Gastroesophageal sphincter (tissue), 4 donors: Measurements from ENCODE around the gene HCN4. TPM values are rescaled to one million over a fixed set of nuclear protein-coding genes. Genes with fewer than 3 reads are reported as not detected.

Experiments used
- ATAC-seq: fragments of 150-250 bp; one replicate; pipeline ENCODE4 v1.9.1; 2016; ENCODE audit warnings: mild to moderate bottlenecking, moderate library complexity
- H3K27ac ChIP-seq, 4 donors: fragments of 200-600 bp; sonication (generic) in 3 of 4; 1 replicate in 3 of 4; 2 replicates in 1 of 4; pipeline ENCODE4 v1.5.1; 2016 to 2019
- H3K27me3 ChIP-seq: fragments of 200-600 bp; sonication (generic); one replicate; pipeline ENCODE4 v1.5.1; 2019
- H3K36me3 ChIP-seq, 2 donors: fragments of 200-600 bp; sonication (generic); one replicate each; pipeline ENCODE4 v1.5.1; 2019; ENCODE audit warnings: control low read depth in 1 of 2
- H3K4me1 ChIP-seq, 3 donors: fragments of 200-600 bp; sonication (generic); 1 replicate in 2 of 3; 2 replicates in 1 of 3; pipeline ENCODE4 v1.5.1; 2016 to 2019; ENCODE audit warnings: control low read depth in 2 of 3
- H3K4me3 ChIP-seq, 2 donors: fragments of 200-600 bp; sonication (generic); one replicate each; pipeline ENCODE4 v1.5.1; 2019; ENCODE audit warnings: mild to moderate bottlenecking in 1 of 2, moderate library complexity in 1 of 2
- H3K9me3 ChIP-seq, 3 donors: fragments of 200-600 bp; sonication (generic); one replicate each; pipeline ENCODE4 v1.5.1; 2017 to 2019; ENCODE audit warnings: control low read depth in 2 of 3
- EP300 ChIP-seq: sonication (generic); formaldehyde crosslinking; IDR thresholded peaks from one replicate; pipeline ENCODE4 v1.6.1; 2017; ENCODE audit warnings: antibody characterized with exemption, mild to moderate bottlenecking
- POLR2A ChIP-seq, 2 donors: fragments of 450-650 bp; IDR thresholded peaks; one replicate each; pipeline ENCODE4 v1.6.1; 2017; ENCODE audit warnings: antibody characterized with exemption in 2 of 2, mild to moderate bottlenecking in 2 of 2, moderate library complexity in 1 of 2
- POLR2AphosphoS5 ChIP-seq: sonication (generic); formaldehyde crosslinking; IDR thresholded peaks from one replicate; pipeline ENCODE4 v1.6.1; 2017; ENCODE audit warnings: antibody characterized with exemption
- whole genome bisulfite sequencing, 2 donors: methylation state at CpG; one replicate each; pipeline ENCODE4 v1.1.5; 2018; ENCODE audit warnings: low coverage in 1 of 2; 5-methylcytosine and 5-hydroxymethylcytosine counted together
- total RNA-seq, 4 donors: library from RNA; depleted of rRNA; stranded (reverse); fragments of >200 nt; gene quantifications; one replicate each; pipeline ENCODE4 v1.1.0, GENCODE V29; 2016
- TF ChIP-seq, protein P1 (sequence below), 4 experiments: fragments of 200-600 bp in 2 of 4; fragments of 450-650 bp in 2 of 4; sonication (generic) in 1 of 4; IDR thresholded peaks; one replicate each; pipeline ENCODE4 v1.5.1; 2017 to 2019; ENCODE audit warnings: antibody characterized with exemption in 4 of 4, mild to moderate bottlenecking in 2 of 4, moderate library complexity in 2 of 4

Gene HCN4
- total RNA-seq, 4 donors from 2014 or later: 0.08 TPM; not detected in 3

DNA sequence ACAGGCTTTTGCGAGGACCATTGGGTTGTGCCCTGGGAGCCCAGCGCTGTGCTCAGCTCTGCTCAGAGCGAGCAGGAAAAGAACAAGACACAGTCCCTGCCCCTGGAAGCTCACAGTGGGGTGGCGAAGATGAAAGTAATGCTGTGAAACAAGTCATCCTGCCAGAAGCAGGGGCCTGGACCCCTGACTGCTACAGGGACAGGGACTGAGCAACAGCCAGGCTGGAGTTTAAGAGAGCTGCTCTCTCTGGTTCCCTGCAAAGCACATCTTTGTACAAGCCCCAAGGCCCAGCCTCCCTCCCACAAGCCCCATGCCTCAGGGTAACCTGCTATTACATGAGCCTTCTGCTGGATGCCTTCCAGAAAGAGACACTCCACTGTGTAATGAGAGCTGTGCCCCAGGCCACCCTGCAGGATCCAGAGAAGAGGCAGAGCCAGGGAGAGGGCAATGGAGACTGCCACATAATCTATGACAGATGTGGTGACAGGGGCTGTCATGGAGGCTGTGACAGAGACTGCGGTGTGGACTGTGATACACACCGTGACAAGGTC is 7.1 kb upstream of the HCN4 start:
- ATAC-seq: no peak
- 70 to 71% methylated on average over 3 to 6 of the region's 6 CpGs for WGBS, 2 donors

DNA sequence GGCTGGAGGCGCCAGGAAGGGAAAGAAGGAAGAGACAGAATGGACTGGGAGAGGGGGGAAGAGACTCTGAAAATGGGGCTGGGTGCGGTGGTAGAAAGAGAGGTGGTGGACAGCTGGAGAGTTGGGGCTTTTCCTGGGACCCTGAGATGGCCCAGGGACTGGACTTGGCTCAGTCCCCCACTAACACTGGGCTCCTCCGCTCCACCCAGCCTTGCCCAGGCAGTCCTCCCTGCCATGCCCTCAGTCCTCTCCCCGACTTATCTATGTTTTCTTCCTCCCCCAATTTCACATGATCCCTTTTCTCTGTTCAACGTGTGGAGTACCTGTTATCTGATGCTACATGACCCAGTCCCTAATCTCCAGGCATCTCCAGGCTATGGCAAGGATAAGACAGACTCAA is 6.3 kb upstream of the HCN4 start:
- no peak overlapping the region for H3K27ac ChIP-seq
- ATAC-seq: no peak
- peaks cover 73% of the 10 kb centered on the region for H3K27me3 ChIP-seq

More for the DNA sequence above, 7.1 kb upstream of the HCN4 start:
- H3K27ac ChIP-seq: no peak overlapping the region
- no peak for TF ChIP-seq POLR2AphosphoS5
- no peak for TF ChIP-seq EP300
- no peak for TF ChIP-seq POLR2A (IDR thresholded peaks at IDR 0.05)
- TF ChIP-seq, protein P1, sequence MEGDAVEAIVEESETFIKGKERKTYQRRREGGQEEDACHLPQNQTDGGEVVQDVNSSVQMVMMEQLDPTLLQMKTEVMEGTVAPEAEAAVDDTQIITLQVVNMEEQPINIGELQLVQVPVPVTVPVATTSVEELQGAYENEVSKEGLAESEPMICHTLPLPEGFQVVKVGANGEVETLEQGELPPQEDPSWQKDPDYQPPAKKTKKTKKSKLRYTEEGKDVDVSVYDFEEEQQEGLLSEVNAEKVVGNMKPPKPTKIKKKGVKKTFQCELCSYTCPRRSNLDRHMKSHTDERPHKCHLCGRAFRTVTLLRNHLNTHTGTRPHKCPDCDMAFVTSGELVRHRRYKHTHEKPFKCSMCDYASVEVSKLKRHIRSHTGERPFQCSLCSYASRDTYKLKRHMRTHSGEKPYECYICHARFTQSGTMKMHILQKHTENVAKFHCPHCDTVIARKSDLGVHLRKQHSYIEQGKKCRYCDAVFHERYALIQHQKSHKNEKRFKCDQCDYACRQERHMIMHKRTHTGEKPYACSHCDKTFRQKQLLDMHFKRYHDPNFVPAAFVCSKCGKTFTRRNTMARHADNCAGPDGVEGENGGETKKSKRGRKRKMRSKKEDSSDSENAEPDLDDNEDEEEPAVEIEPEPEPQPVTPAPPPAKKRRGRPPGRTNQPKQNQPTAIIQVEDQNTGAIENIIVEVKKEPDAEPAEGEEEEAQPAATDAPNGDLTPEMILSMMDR (IDR thresholded peaks at IDR 0.05): no peak
- H3K4me1 ChIP-seq: no peaks in the 10 kb centered on the region
- H3K36me3 ChIP-seq: no peaks in the 10 kb centered on the region
- no peak overlapping the region for H3K4me3 ChIP-seq
- peaks cover 73% of the 10 kb centered on the region for H3K27me3 ChIP-seq
- H3K9me3 ChIP-seq: peaks cover 0 to 8% (median 0%) of the 10 kb centered on the region in 3 donors

GRCh38 chr15:73374604-73375003 is 5.8 kb upstream of the HCN4 start:
- H3K4me1 ChIP-seq: no peaks in the 10 kb centered on the region
- 12 to 33% methylated on average over 1 to 2 of the region's 6 CpGs for WGBS, 2 donors
- no peak overlapping the region for H3K4me3 ChIP-seq
- H3K27ac ChIP-seq: no peak overlapping the region
- TF ChIP-seq POLR2AphosphoS5 (no peak), POLR2A (IDR thresholded peaks at IDR 0.05) (no peak)
- ATAC-seq: no peak
- H3K27me3 ChIP-seq: peaks cover 73% of the 10 kb centered on the region
- no peaks in the 10 kb centered on the region for H3K36me3 ChIP-seq
- no peaks in the 10 kb centered on the region for H3K9me3 ChIP-seq

More for the DNA sequence above, 6.3 kb upstream of the HCN4 start:
- H3K36me3 ChIP-seq: no peaks in the 10 kb centered on the region
- WGBS, 2 donors: 49 to 53% methylated on average over 3 to 5 of the region's 5 CpGs
- H3K4me3 ChIP-seq: no peak overlapping the region
- no peaks in the 10 kb centered on the region for H3K9me3 ChIP-seq
- no peak for TF ChIP-seq POLR2A (IDR thresholded peaks at IDR 0.05)
- TF ChIP-seq EP300: no peak
- no peak for TF ChIP-seq POLR2AphosphoS5
- TF ChIP-seq, protein P1 (IDR thresholded peaks at IDR 0.05): no peak
- no peaks in the 10 kb centered on the region for H3K4me1 ChIP-seq

- Histone ChIP-seq H3K4me3 (no peak overlapping the region), H3K9me3 (no peaks in the 10 kb centered on the region), H3K4me1 (peaks cover 0 to 14% (median 7%) of the 10 kb centered on the region in 3 donors), H3K36me3 (no peaks in the 10 kb centered on the region), H3K27ac (no peak overlapping the region), H3K27me3 (peaks cover 78% of the 10 kb centered on the region)
- WGBS, 2 donors: 86% methylated on average over 1 of the region's 1 CpG; no CpG with 5 or more reads in 1 of the 2 donors
- ATAC-seq: no peak
- TF ChIP-seq POLR2AphosphoS5 (no peak), POLR2A (IDR thresholded peaks at IDR 0.05) (no peak)
These were observed 4.5 kb upstream of the HCN4 start for GRCh38 chr15:73373221-73373620.

GRCh38 chr15:73371812-73372211 is 3.1 kb upstream of the HCN4 start:
- H3K27ac ChIP-seq: no peak overlapping the region
- no peak overlapping the region for H3K4me3 ChIP-seq
- WGBS, 2 donors: 31 to 43% methylated on average over 2 of the region's 2 CpGs
- no peaks in the 10 kb centered on the region for H3K9me3 ChIP-seq
- H3K36me3 ChIP-seq: no peaks in the 10 kb centered on the region
- no peak for TF ChIP-seq POLR2AphosphoS5
- TF ChIP-seq, protein P1 (IDR thresholded peaks at IDR 0.05): no peak
- TF ChIP-seq EP300: no peak
- TF ChIP-seq POLR2A (IDR thresholded peaks at IDR 0.05): no peak
- ATAC-seq: no peak
- peaks cover 0 to 27% (median 7%) of the 10 kb centered on the region in 3 donors for H3K4me1 ChIP-seq
- H3K27me3 ChIP-seq: peaks cover 91% of the 10 kb centered on the region

DNA sequence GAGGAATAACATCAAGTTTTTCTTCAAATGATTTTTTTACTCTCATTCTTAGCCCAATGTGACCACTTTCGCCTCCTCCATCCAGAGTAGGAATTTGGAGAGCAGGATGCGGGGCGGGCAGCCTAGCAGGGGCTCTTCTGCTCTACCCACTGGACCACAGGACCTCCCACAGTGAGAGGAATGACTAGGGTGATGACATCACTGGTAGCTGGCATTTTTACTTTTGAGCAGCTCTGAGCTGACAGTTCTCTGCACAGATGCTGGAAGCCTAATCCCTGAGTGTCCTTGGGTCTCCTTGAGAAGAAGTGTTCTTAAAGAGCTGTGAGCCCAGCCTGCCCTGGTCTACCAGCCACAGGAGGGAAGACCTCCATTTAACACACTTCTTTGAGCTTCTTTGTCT is 1.4 kb upstream of the HCN4 start:
- peaks cover 0 to 27% (median 7%) of the 10 kb centered on the region in 3 donors for H3K4me1 ChIP-seq
- no peaks in the 10 kb centered on the region for H3K36me3 ChIP-seq
- H3K27me3 ChIP-seq: peaks cover 96% of the 10 kb centered on the region
- 77% methylated on average over 3 of the region's 3 CpGs; no CpG with 5 or more reads in 1 of the 2 donors for WGBS, 2 donors
- no peaks in the 10 kb centered on the region for H3K9me3 ChIP-seq
- no peak for TF ChIP-seq POLR2A (IDR thresholded peaks at IDR 0.05)
- no peak for TF ChIP-seq EP300
- ATAC-seq: no peak
- H3K4me3 ChIP-seq: no peak overlapping the region
- H3K27ac ChIP-seq: no peak overlapping the region
